ENCODE data around the gene IDH3G.

IDH3G gene

GRCh38 chrX:153816831-153817690 is 22.9 kb upstream of the IDH3G start:
- no peak for DNase-seq

- no peak for DNase-seq
These were observed 20.6 kb upstream of the IDH3G start for GRCh38 chrX:153814591-153815315.

- no peak for DNase-seq
These were observed 19.0 kb upstream of the IDH3G start for GRCh38 chrX:153813161-153813560.

GRCh38 chrX:153812220-153812619 is 18.0 kb upstream of the IDH3G start:
- DNase-seq = peak in 1 of 14 donors; percentile 28

- no peak for DNase-seq
These were observed 13.8 kb upstream of the IDH3G start for GRCh38 chrX:153807976-153808375.

- no peak for DNase-seq
These were observed 12.9 kb upstream of the IDH3G start for GRCh38 chrX:153806999-153807575.

- no peak for DNase-seq
These were observed 11.3 kb upstream of the IDH3G start for GRCh38 chrX:153805436-153805835.

- DNase-seq = no peak
These were observed 10.4 kb upstream of the IDH3G start for GRCh38 chrX:153804621-153805020.

GRCh38 chrX:153804100-153804595 is 10.0 kb upstream of the IDH3G start:
- DNase-seq = no peak

GRCh38 chrX:153803211-153804099 is 9.3 kb upstream of the IDH3G start:
- DNase-seq = no peak

- DNase-seq = no peak
These were observed 8.4 kb upstream of the IDH3G start for GRCh38 chrX:153802513-153803045.

GRCh38 chrX:153801669-153802068 is 7.5 kb upstream of the IDH3G start:
- no peak for DNase-seq

- no peak for DNase-seq
These were observed 6.6 kb upstream of the IDH3G start for GRCh38 chrX:153800746-153801145.

GRCh38 chrX:153800177-153800722 is 6.1 kb upstream of the IDH3G start:
- DNase-seq = peak in 1 of 14 donors; percentile 24

GRCh38 chrX:153799326-153799725 is 5.2 kb upstream of the IDH3G start:
- no peak for DNase-seq

GRCh38 chrX:153797415-153798015 is 3.3 kb upstream of the IDH3G start:
- DNase-seq = no peak

- no peak for DNase-seq
These were observed 982 bp upstream of the IDH3G start for GRCh38 chrX:153794897-153795816.

- no peak for DNase-seq
These were observed 884 bp downstream of the IDH3G start for GRCh38 chrX:153793291-153793690.

- no peak for DNase-seq
These were observed 1.8 kb downstream of the IDH3G start for GRCh38 chrX:153792368-153792767.

Data from C1 segment of cervical spinal cord (tissue), 14 donors.